ENCODE measurements around the gene CD59. TPM values are rescaled to one million over a fixed set of nuclear protein-coding genes. Genes with fewer than 3 reads are reported as not detected.

CD59 gene
- total and polyA plus RNA-seq, 2 of the 4 experiments (the other 2 are of a cell fraction) = 765 to 1,140 TPM

GRCh38 chr11:33785609-33786008, 49.4 kb upstream of the CD59 start:
- H4K20me1 ChIP-seq (ENCODE audit: insufficient read depth, low read length) = no peaks in the 10 kb centered on the region
- no peak overlapping the region for H3K23ac ChIP-seq (ENCODE audit: low read depth, low read length)
- in situ Hi-C loops (cut with MboI; ENCODE audit: low sequenced_read_pairs) = no loop called here
- H4K91ac ChIP-seq (ENCODE audit: insufficient read depth, low read depth, low read length) = no peak overlapping the region
- H2AK5ac ChIP-seq (ENCODE audit: low read depth, low read length) = no peak overlapping the region
- BruUV-seq (replicated peaks) = no TSS peak
- peaks cover 2% of the 10 kb centered on the region; the same call in 1 of the 2 replicates for H3K9me3 ChIP-seq (ENCODE audit: control insufficient read depth, insufficient read depth, low read length)
- no peak overlapping the region for H3K4ac ChIP-seq (ENCODE audit: low read depth, low read length)
- no peaks in the 10 kb centered on the region for H3K4me1 ChIP-seq (ENCODE audit: control insufficient read depth, insufficient read depth, low read length)
- H2AFZ ChIP-seq (replicated peaks; ENCODE audit: low read length, poor library complexity) = no peak overlapping the region
- no peaks in the 10 kb centered on the region for H3K36me3 ChIP-seq (ENCODE audit: control insufficient read depth, insufficient read depth, low read length)
- H3K4me3 ChIP-seq (ENCODE audit: insufficient read depth, low read depth, low read length) = no peak overlapping the region
- H2AK9ac ChIP-seq (replicated peaks; ENCODE audit: low read depth, low read length, poor library complexity) = no peak overlapping the region
- H3K27me3 ChIP-seq (ENCODE audit: control insufficient read depth, insufficient read depth, low read length) = peaks cover 17% of the 10 kb centered on the region
- intact Hi-C loops (cut with micrococcal nuclease) = no loop called here
- no peak overlapping the region for H4K8ac ChIP-seq (ENCODE audit: low read depth in 2 of 2, low read length in 2 of 2)
- H3K9ac ChIP-seq (ENCODE audit: low read depth, low read length) = no peak overlapping the region
- POLR2A ChIA-PET (ENCODE audit: unreplicated experiment) = no interaction called here
- H3K56ac ChIP-seq (ENCODE audit: extremely low read depth, insufficient read depth, low read length) = no peak overlapping the region
- dilution Hi-C loops (cut with HindIII; ENCODE audit: low sequenced_read_pairs, unreplicated experiment) = no loop called here
- no peak overlapping the region for H2BK5ac ChIP-seq (ENCODE audit: low read depth, low read length, poor library complexity, severe bottlenecking)
- no peak overlapping the region for H4K5ac ChIP-seq (ENCODE audit: low read depth, low read length)
- CTCF ChIA-PET = no interaction called here
- H3K18ac ChIP-seq (ENCODE audit: low read depth, low read length) = no peak overlapping the region
- no peak overlapping the region for H3K27ac ChIP-seq (ENCODE audit: insufficient read depth, low read length)
- no peak for ATAC-seq (ENCODE audit: low read depth)
- TF ChIP-seq USF2 (IDR thresholded peaks at IDR 0.05; ENCODE audit: low read depth, low read length) (no peak), SMC3 (IDR thresholded peaks at IDR 0.05; ENCODE audit: low read depth, low read length) (no peak), ELK1 (IDR thresholded peaks at IDR 0.05; ENCODE audit: borderline replicate concordance, low read depth, low read length) (no peak), NFE2L2 (IDR thresholded peaks at IDR 0.05; ENCODE audit: low read depth, low read length) (no peak), MAFK (IDR thresholded peaks at IDR 0.05; ENCODE audit: low read depth, low read length) (no peak), POLR2A (IDR thresholded peaks at IDR 0.05; ENCODE audit: low read depth, low read length) (no peak), BHLHE40 (IDR thresholded peaks at IDR 0.05; ENCODE audit: low read depth, low read length) (no peak), FOS (IDR thresholded peaks at IDR 0.05; ENCODE audit: low read depth, low read length) (no peak), MXI1 (IDR thresholded peaks at IDR 0.05; ENCODE audit: borderline replicate concordance, low read depth, low read length) (no peak), CEBPB (IDR thresholded peaks at IDR 0.05; ENCODE audit: low read depth, low read length) (no peak), CTCF (conservative IDR thresholded peaks at IDR 0.05; ENCODE audit: low read depth, low read length) (no peak), RFX5 (IDR thresholded peaks at IDR 0.05; ENCODE audit: low read depth, low read length) (no peak), MAZ (IDR thresholded peaks at IDR 0.05; ENCODE audit: borderline replicate concordance, low read depth, low read length) (no peak), RAD21 (IDR thresholded peaks at IDR 0.05; ENCODE audit: low read length) (no peak), RCOR1 (IDR thresholded peaks at IDR 0.05; ENCODE audit: insufficient replicate concordance, low read length) (no peak), CHD1 (IDR thresholded peaks at IDR 0.05; ENCODE audit: low read depth, low read length) (no peak)
- H2BK20ac ChIP-seq (ENCODE audit: low read depth, low read length) = no peak overlapping the region
- no peaks in the 10 kb centered on the region for H3K9me1 ChIP-seq (ENCODE audit: insufficient read depth, low read length)
- DNase-seq = no peak
- H2BK120ac ChIP-seq (ENCODE audit: low read depth, low read length) = no peak overlapping the region
- H3K79me1 ChIP-seq (ENCODE audit: low read depth in 1 of 2, low read length in 2 of 2) = no peaks in the 10 kb centered on the region
- no peak overlapping the region for H3K4me2 ChIP-seq (ENCODE audit: low read depth, low read length)
- WGBS, 2 experiments (ENCODE audit: extremely low coverage in 2 of 2, insufficient read length in 1 of 2) = no CpG with 5 or more reads among the region's 3 CpGs
- H3K14ac ChIP-seq (replicated peaks; ENCODE audit: low read depth, low read length) = no peak overlapping the region
- H2BK15ac ChIP-seq (ENCODE audit: low read depth, low read length) = no peak overlapping the region
